Activated CD4-positive, CD25-positive, alpha-beta regulatory T cell treated with anti-CD3 and anti-CD28 coated beads, Interleukin-2, amount 50 U/mL, for 16 hours (primary cell): Measurements from ENCODE around the gene TMEM134.
A peak's percentile ranks its signal among the peaks of the same experiment; 100 is the strongest.

Source experiments
- DNase-seq: peaks from one replicate; pipeline ENCODE4 v3.0.0-alpha.2; 2020; ENCODE audit warnings: low read depth, low spot score

TMEM134 gene

GRCh38 chr11:67422891-67423290 lies 46.2 kb downstream of the TMEM134 start:
- no peak for DNase-seq

- DNase-seq = no peak
Observed at GRCh38 chr11:67421430-67422031, 47.5 kb downstream of the TMEM134 start.

GRCh38 chr11:67420646-67421429 lies 48.2 kb downstream of the TMEM134 start:
- peak; percentile 94 for DNase-seq

- no peak for DNase-seq
Observed at GRCh38 chr11:67420147-67420645, 48.9 kb downstream of the TMEM134 start.

GRCh38 chr11:67419325-67420049 lies 49.6 kb downstream of the TMEM134 start:
- no peak for DNase-seq

GRCh38 chr11:67418476-67419281 lies 50.4 kb downstream of the TMEM134 start:
- DNase-seq = no peak

- DNase-seq = no peak
Observed at GRCh38 chr11:67417425-67417824, 51.6 kb downstream of the TMEM134 start.

- DNase-seq = peak; percentile 59
Observed at GRCh38 chr11:67416416-67417335, 52.4 kb downstream of the TMEM134 start.

- no peak for DNase-seq
Observed at GRCh38 chr11:67415501-67416304, 53.3 kb downstream of the TMEM134 start, which contains the start of gene CARNS1. CARNS1 (plus strand) TSS chr11:67415678; CDS start chr11:67416200, 522 bp downstream.

GRCh38 chr11:67413266-67413849 lies 55.7 kb downstream of the TMEM134 start:
- DNase-seq = no peak

GRCh38 chr11:67412495-67413179 lies 56.4 kb downstream of the TMEM134 start:
- DNase-seq = no peak

GRCh38 chr11:67411785-67412152 lies 57.3 kb downstream of the TMEM134 start:
- no peak for DNase-seq
